Activated effector memory CD4-positive, alpha-beta T cell treated with anti-CD3 and anti-CD28 coated beads, Interleukin-2, amount 50 U/mL, for 16 hours (primary cell): ENCODE results near the gene ZNF830.
"Not testable (repeated sequence)": the region's sequence is repeated elsewhere in the genome, so short reads cannot be mapped to it uniquely, and the experiment has no call there.

Experiments used
- DNase-seq: peaks from one replicate; pipeline ENCODE4 v3.0.0-alpha.2; 2020

The ZNF830 gene

DNA sequence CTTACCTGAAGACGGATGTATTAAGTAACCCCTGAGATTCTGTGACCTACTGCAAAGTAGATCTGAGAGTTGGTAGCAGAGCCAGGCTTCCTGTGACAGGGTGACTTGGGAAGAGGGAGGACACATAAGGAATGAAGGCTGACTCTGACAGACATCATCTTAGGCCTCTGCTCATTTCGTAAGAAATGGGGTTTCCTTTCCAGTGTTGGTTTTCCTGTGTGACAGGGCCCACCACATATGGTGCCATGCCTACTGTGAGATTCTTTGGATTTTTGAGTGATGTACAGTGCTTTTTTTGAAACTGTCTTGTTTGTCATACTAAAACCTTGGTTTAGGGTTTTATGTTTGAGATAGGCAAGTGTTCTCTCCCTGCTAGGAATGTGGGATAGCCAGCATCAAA, 31.7 kb downstream of the ZNF830 start:
- DNase-seq = no peak

GRCh38 chr17:34996422-34997285, 35.3 kb downstream of the ZNF830 start:
- no peak for DNase-seq

DNA sequence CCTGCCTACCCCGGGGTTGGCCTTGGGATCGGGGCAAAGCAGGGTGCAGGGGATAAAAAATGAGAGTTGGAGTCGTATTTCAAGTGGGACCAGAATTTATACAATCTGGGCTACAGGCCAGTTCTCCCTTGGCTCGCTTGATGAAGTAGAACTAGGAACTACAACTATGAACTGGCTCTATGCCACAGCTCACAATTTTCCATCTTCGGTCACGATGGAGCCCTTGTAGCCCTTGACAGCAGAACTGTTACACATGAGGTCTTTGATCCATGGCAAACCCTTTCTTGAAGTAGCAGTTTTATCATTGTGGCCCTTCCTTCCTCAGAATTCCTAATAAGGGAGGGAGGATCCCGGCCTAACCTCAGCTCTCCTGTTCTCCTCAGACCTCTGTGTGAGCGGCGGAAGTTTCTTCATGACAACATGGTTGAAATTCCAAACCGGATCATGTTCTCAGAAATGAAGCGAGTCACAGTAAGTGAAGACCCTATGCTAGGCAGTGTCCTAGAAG, 36.1 kb downstream of the ZNF830 start:
- no peak for DNase-seq

DNA sequence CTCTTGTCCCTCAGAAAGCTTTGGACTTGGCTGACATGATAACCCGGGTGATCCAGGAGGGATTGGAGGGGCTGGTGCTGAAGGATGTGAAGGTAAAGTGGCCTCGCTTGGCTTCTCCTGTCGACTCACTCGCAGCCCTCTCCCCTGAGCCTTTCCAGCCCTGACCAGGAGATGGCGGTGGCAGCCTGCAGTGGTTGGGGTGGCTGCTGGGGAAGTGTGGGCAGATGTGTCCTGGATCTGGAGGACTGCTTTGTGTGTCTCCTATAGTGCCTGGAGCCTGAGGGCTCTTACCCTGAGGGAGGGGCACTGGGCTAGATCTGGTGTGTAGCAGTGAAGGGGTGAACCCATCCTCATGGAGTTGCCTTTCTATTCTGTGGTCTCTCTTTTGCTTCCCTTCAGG, 36.9 kb downstream of the ZNF830 start:
- DNase-seq = peak; percentile 92

GRCh38 chr17:34999456-34999855, 38.1 kb downstream of the ZNF830 start:
- no peak for DNase-seq

GRCh38 chr17:35000965-35001364, 39.6 kb downstream of the ZNF830 start:
- DNase-seq = not testable (repeated sequence)

GRCh38 chr17:35001549-35001948, 40.2 kb downstream of the ZNF830 start:
- DNase-seq = no peak

DNA sequence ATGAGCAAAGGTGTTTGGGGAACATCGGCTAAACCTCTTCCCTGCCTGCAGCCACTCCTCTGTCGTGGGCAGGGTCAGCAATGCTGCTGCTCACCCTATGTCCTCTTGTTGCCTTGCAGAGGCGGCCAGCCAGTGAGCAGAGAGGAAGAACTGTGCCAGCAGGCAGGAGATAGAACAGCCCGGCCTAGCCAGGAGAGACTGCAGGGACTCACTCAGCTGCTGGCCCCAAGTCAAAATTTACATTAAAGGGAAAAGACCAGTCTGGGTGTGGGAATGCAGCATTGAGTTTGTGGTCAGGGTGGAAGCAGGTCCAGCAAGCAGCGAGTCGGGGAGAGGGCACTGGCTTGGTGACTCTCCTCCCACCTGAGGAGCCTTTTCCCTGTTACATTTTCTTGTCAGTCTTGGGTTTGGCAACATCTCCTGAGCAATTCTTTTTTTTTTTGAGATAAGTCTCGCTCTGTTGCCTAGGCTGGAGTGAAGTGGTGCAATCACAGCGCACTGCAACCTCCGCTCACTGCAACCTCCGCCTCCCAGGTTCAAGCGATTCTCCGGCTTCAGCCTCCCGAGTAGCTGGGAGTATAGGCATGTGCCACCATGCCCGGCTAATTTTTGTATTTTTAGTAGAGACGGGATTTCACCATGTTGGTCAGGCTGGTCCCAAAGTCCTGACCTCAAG, 41.7 kb downstream of the ZNF830 start:
- DNase-seq = no peak

DNA sequence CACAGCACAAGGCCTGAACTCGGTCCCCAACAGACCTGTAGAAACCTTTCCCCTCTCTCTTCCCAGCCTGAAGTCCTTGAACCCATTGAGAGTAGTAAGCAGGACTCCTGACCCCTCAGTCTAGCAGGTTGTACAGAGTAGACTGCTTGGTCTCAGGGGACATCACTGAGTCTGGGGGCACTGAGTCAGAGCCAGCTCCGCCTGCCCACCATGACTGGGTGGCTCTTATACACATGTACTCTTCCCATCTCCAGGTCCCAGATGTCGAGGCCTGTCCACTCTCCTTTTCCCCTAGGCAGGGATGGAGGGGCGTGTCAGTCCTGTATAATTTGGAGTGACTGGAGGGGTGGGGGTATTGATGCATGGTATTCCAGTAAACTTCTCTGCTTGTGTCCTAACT, 42.4 kb downstream of the ZNF830 start:
- DNase-seq = no peak

GRCh38 chr17:35006345-35006744, 45.0 kb downstream of the ZNF830 start:
- no peak for DNase-seq

DNA sequence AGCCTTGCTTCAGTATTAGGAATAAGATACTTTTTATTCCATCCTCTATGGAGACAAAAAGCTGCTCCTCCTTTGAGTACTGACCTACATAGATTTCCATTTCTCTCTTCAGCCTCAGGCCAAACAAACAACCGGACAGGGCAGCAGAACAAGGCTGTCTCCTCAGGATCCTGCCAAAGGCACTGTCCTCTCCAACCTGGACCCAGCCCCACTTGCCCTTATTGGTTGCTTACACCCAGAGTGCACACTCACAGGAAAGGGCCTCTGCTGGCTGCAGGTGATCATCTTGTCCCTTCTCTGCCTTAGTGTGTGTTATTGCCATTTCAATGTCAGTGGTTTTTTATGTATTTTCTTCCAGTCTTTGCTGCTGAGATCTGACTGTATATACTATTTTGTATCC, 45.6 kb downstream of the ZNF830 start:
- DNase-seq = no peak

DNA sequence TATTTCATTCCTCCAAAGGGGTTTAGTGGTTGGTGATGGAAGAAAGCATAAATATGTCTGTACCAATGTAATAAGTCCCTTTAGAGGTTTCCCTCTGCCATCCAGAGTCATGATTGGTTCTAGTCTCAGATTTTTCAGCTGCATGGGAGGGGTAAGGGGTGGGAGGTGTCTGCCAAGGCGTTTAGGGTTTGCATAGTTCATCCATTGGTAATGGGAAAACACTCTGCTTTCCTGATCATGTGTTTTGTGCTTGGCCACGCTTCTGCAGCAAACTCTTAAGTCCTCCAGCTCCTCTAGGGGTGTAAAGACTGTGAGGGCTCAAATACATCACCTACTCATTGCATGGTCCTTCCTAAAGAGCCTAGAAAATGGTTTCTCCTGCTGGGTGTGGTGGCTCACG, 48.8 kb downstream of the ZNF830 start:
- DNase-seq = no peak

DNA sequence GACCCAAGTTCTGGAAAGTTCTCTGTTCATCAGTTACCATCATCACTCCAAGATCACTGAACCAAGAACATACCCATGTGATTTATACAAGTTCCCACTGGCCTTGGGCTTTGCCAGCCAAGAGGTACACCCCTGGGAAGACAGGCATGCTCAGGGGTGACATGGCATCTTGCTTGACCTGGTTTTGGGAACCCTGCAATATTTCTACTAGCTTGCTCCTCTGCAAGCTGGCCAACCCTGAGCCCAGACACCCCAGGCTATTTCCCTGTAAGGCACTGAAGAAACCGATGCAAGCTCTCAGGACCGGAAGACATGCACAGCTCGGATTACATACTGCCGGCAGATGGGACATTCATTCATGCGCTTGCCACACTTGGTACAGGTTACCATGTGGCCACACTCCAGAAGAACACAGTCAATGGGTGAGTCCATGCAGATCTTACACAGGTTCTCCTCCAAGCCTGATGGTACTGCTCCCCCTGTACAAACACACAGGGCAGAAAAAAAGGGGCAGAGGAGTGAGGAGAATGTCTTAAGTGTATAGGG, 50.4 kb downstream of the ZNF830 start:
- DNase-seq = no peak
